HG03558 (cell line): ENCODE measurements around the gene CYP4A11.
"Not testable (repeated sequence)": the region's sequence is repeated elsewhere in the genome, so short reads cannot be mapped to it uniquely, and the experiment has no call there.

ENCODE experiments used
- ATAC-seq: cut with Tn5 transposase; IDR thresholded peaks from one replicate; pipeline ENCODE4 v1.9.1; 2021; ENCODE audit warnings: moderate number of reproducible peaks; ENCODE audit not compliant: unreplicated experiment; ENCODE audit errors: extremely low read depth

The CYP4A11 gene, protein sequence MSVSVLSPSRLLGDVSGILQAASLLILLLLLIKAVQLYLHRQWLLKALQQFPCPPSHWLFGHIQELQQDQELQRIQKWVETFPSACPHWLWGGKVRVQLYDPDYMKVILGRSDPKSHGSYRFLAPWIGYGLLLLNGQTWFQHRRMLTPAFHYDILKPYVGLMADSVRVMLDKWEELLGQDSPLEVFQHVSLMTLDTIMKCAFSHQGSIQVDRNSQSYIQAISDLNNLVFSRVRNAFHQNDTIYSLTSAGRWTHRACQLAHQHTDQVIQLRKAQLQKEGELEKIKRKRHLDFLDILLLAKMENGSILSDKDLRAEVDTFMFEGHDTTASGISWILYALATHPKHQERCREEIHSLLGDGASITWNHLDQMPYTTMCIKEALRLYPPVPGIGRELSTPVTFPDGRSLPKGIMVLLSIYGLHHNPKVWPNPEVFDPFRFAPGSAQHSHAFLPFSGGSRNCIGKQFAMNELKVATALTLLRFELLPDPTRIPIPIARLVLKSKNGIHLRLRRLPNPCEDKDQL

DNA sequence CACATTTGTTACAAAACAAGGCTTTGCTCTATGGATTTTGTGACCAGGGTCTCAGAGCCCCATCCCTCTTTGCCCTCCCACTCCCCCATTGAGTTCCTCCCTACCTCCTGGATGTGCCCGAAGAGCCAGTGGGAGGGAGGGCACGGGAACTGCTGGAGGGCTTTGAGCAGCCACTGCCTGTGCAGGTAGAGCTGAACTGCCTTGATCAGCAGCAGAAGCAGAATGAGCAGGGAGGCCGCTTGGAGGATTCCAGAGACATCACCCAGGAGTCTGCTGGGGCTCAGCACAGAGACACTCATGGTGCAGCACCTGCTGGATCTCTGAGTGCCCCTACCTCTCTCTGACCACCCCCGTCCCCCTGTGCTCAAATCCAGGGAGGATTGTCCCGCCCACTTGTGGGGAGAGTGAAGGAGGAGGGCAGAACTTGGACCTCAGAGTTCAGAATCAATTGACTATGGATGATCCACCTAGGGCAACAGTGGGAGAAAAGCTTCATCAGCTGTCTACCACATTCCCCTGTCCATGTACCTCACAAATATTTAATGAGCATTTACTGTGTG is at the start of gene CYP4A11:
TSS of gene CYP4A11 (minus strand) at position 342 of the 560 bp plus-strand sequence. CDS start at position 299, 43 bp downstream.
- ATAC-seq: no peak

DNA sequence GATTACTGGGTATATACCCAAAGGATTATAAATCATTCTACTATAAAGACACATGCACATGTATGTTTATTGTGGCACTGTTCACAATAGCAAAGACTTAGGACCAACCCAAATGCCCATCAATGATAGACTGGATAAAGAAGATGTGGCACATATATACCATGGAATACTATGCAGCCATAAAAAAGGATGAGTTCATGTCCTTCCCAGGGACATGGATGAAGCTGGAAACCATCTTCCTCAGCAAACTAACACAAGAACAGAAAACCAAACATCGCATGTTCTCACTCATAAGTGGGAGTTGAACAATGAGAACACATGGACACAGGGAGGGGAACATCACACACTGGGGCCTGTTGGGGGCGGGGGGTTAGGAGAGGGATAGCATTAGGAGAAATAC is 49.3 kb upstream of the CYP4A11 start:
- ATAC-seq: not testable (repeated sequence)

DNA sequence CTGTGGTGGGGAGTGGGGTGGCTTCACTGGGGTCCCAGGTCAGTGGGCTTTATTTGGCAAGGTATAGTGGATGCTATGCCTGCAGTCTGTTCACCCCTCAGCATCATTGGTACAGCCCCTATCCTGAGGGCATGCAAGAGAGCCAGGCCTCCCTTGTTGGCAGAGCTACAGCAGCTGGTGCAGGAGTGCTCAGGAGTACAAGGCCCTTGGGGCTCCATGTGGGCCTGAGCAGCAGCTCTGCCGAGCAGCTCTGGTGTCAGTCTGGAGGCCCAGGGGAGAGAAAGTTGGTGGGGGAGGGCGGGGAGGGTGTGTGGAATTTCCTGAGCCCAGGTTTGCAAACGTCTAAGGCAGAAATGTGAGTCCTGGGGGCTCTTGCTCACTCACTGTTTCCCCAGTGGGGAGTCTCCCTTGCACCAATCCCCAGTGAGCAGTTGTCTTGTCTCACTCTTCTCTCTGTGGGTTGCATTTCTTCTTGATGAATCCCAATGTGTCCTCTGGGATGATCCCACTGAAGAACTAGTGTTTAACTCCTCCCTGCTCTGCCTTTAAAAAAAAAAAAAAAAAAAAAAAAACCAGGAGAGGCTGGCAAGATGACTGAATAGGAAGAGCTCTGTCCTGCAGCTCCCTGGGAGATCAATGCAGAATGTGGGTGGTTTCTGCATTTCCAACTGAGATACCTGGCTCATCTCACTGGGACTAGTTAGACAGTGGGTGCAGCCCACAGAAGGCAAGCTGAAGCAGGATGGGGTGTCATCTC is 42.7 kb upstream of the CYP4A11 start:
- ATAC-seq: no peak

DNA sequence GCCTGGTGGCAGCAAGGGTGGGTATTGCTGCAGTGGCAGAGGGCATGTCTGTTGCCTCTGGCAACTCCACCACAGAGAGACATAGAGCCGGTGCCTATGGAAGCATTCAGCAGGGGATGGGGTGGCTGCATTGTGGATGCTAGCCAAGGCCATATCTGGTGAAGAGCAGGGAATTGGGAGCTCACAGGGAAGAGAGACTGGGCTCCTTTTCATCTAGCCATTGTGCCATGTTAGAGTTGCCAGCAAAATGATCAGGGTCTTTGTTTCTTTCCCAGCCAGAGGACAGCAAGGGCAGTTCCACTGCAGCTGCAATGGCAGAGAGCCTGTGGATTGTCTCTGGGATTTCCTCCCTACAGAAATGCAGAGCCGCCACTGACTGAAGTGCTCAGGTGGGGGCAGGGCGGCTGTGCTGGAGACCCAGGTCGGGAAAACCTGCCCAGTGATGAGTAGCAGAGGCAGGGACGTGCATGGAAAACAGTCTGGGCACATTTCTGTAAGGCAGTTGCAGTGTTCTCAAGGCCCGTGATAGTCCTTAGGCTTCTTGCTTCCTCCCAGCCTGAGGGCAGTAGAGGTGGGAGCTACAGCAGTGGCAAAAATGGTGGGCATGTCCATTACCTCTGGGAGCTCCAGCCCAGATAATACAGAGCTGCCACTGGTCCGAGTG is 42.0 kb upstream of the CYP4A11 start:
- no peak for ATAC-seq

DNA sequence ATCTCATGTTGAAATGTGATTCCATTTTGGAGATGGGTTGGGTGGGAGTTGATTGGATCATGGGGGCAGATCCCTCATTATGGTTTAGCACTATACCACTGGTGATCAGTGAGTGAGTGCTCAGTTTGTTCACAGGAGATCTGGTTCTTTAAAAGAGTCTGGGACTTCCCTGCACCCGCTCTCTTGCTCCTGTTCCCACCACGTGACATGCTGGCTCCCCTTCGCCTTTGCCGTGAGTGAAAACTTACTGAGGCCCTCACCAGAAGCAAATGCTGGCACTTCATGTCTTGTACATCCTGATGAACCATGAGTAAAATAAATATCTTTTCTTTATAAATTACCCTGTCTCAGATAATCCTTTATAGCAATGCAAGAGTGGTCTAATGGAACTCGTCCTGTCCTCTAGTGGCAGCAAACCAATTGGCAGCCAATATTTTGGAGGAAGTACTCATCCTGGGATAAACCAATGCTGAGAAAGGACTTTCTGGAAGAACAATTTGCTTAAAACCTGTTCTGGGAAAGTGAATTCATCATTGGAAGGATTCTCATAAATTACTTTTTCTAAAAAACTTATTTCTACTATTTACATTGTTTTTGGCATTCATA is 27.8 kb upstream of the CYP4A11 start:
- no peak for ATAC-seq

DNA sequence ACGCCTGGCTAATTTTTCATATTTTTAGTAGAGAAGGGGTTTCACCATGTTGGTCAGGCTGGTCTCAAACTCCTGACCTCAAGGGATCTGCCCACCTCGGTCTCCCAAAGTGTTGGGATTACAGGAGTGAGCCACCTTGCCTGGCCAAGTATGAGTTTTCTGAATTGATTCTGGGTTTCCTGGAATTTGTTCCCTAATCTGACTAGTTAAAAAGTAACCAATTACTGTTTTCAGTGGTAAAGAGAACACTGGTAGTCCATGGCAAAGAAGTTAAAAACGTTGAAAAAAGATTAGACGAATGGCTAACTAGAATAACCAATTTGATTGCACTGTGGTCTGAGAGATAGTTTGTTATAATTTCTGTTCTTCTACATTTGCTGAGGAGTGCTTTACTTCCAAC is 21.0 kb upstream of the CYP4A11 start:
- ATAC-seq: not testable (repeated sequence)

DNA sequence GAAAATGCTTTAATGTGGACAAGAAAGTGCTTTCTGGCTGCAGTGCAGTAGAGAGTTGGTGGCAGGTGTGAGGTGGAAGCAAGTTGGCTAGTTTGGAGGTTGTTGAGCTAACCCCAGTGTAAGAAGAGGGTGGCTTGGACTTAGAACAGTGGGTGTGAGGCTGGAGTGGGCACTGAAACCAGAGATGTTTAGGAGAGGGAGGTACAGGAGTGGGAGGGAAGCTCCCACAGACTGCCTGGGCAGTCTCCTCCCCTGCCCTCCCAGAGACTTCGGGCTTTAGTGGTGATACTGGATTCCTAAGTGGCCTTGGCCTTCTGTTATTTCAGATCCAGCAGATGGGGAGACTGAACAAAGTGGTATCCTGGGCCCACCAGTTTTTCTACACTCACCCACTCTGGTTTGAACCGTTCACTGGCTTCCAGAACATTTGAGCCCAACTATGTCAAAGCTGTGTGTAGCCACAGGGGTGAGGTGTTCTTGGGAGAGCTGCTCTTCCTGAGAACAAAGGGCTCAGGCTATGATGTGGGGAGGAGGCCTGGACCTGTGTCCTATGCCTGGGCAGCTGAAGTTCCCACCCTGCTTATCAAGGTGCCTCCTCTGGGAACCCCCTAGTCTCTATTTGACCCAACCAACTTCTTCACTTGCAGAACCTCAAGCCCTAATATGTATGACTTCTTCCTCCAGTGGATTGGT is 19.9 kb upstream of the CYP4A11 start:
- ATAC-seq: no peak

DNA sequence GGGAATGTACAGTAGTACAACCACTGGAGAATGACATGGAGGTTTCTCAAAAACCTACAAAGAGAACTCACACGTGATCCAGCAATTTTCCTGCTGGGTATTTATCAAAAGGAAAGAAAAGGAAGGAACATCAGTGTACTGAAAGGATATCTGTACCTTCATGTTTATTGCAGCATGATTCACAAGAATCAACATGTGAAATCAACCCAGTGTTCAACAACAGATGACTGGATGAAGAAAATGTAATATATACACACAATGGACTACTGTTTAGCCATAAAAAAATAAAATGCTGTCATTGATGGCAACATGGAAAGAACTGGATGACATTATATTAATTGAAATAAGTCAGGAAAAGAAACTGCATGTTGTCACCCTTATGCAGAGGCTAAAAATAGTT is 19.0 kb upstream of the CYP4A11 start:
- no peak for ATAC-seq

DNA sequence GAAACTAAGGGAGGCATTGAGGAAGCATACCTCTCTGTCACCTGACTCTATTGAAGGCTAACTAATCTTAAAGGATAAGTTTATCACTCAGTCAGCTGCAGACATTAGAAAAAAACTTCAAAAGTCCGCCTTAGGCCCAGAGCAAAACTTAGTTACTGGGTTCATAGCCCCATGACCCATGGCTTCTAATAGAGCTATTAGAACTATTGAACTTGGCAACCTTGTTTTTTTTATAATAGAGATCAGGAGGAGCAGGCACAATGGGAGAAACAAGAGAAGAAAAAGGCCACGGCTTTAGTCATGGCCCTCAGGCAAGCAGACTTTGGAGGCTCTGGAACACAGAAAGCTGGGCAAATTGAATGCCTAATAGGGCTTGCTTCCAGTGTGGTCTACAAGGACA is 13.8 kb upstream of the CYP4A11 start:
- ATAC-seq: not testable (repeated sequence)

DNA sequence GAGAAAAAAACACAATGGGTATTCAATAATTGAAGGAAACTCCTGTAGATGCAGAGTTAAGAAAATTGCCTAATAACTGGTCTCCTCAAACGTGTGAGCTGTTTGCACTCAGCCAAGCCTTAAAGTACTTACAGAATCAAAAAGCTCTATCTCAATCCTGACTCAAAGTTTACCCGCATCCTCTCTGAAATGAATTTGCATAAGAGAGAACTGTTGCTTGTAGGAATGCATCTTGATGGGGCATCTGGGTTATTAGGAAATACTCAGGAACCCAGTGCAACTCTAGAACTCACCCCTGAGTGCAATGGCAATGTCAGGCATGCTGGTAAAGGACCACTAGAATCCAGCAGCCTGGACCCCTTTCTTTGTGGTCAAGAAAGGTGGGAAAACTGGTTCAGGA is 12.6 kb upstream of the CYP4A11 start:
- not testable (repeated sequence) for ATAC-seq

DNA sequence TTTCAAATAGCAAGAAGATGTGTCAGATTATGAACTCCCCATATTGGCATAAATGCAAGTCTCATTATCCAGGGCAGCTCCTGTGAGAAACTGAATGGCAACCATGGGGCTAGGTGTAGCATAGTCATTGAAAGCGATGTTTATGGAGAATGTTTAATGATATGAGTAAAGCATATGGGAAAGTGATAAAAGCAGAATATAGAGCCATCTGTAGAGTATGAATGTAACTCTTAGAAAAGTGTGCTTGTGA is 8.1 kb upstream of the CYP4A11 start:
- ATAC-seq: not testable (repeated sequence)

DNA sequence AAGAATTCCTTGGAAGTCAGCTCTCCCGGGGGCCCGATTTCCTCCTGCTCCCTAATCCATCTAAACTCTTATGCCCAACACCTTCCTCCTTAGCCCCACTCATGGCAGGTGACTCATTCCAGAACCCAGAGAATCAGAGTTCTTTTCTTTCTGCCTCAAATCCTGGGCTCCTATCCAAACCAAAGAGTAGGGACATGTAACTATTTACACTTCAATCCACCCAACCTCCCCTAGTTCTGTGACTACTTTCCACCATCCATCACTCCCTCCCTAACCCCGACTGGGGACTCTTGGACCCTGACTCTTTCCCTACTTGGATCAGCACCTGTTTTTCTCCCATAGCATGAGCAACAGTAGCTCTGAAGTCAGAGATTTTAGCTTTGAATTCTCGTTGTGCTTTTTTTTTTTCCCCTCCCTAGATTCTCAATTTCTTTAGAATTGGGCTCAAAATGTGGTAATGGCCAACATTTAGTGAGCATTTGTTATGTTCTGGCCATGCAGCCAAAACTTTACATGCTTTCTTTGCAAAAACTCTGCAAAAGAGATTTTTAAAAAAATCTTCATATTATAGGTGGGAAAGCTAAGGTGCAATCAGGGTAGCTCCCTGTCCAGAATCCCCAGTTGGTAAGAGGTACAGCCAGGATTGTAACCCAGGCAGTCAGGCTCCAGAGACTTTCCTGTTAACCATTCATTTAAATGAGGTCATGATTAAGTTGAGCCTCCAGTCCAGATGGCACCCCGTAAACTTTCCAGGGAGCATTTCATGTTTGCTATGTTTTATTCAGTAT is 7.5 kb upstream of the CYP4A11 start:
- no peak for ATAC-seq

DNA sequence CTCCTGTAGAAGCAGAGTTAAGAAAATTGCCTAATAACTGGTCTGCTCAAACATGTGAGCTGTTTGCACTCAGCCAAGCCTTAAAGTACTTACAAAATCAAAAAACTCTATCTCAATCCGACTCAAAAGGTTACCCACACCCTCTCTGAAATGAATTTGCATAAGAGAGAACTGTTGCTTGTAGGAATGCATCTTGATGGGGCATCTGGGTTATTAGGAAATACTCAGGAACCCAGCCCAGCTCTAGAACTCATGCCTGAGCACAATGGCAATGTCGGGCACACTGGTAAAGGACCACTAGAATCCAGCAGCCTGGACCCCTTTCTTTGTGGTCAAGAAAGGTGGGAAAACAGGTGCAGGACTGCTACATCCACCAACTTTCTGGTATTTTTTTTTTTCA is 6.4 kb upstream of the CYP4A11 start:
- not testable (repeated sequence) for ATAC-seq

DNA sequence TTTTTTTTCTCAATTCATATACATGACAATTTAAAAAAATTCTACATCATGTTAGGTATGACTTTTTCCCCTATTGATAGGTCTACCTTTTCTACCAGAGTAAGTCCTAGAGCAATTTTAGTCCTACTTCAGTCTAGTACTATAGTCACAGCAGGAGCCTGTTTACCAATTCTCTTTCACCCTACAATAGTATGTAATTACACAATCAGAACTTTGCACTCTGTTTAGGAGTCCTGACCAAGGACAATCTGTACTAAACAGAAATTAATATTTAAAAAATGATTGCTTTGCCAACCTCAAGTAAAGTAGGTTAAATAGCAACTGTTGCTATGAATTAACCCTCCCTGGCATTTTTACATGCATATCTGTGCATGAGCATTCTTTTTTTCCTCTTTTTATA is 810 bp upstream of the CYP4A11 start:
- no peak for ATAC-seq

DNA sequence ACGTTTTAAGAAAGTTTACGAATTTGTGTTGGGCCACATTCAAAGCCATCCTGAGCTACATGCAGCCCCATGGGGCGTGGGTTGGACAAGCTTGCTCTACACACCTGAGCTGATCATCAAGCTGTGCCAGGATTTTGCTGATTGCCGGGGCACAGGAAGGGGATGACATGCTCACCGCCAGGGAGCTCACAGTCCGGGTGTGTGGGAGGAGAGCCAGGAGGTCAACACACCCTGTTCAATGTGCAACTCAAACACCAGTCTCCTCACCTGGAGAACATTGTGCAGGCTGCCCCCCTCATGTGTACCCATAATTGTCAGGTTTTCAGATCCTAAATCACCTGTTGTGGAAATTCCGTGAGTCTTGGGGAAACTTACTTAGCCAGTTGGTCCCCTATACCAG is 969 bp downstream of the CYP4A11 start:
- ATAC-seq: no peak

DNA sequence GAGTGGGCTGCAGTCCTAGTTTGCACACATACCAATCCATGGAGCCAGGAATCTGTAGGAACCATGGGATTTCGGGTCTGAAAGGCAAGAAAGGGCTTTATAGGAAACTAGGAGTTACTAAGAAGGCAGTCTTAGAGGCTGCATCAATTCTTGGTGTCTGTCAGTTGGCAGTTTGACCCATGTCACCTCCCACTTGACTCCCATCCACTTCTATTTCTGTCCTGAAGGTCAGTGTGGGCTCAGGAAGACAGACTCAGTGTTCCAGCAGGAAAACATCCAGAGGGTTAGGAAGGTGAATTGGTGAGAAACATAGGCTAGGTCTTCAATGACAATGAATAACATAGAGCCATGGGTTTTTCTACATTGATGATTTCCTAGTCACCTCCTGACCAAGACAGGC is 4.0 kb downstream of the CYP4A11 start:
- no peak for ATAC-seq

DNA sequence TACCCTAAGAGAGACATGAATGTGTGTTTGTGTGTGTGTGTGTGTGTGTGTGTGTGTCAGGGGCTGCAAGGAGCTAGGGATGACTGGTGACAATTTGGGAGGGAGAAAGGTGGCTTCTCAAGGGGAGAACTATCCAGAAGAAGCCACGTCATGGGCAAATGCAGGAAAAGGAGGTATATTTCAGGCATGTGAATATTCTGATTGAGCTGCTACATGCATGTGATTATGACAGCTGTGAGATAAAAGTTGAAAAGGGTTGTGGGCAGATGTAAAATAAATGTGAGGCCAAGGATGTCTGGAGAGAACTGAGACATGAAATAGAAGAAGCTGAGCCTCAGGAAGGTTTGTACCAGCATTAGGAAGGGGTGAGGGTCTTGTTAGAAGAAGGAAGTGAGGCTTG is 4.5 kb downstream of the CYP4A11 start:
- ATAC-seq: no peak

DNA sequence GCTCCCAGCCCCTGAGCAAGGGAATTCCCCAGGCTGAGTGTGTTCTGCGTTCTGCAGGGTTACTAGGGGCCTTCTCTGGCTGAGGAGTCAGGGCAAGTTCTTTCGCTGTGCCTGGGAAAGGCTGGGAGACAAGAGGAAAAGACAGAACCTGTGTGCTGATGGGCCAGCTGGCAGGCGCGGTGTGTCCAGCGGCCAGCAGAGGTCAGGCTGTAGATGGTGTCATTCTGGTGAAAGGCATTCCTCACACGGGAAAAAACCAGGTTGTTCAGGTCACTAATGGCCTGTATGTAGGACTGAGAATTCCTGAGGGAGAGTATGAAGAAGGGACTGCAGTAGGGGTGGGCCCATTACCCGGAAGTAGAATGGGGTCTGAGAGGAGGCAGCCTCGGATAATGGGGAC is 6.4 kb downstream of the CYP4A11 start:
- not testable (repeated sequence) for ATAC-seq

DNA sequence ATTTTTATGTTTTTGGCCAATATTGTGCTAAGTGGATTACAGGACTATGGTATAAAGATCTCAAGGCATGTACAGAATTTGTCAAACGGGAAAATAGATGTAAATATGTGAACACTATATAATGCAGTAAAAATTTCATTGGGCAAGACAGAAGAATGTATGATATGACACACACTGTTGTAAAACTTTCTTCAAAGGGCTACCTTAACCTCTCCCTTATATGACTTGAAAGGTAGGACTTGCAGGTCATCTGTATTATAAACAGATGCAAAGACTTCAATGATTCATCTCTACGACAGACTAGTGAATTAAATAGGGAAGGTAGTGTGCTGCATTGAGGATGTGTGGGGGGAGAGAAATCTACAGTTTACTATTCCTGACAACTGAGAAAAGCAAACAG is 9.3 kb downstream of the CYP4A11 start:
- ATAC-seq: not testable (repeated sequence)
